ENCODE results near the gene BAIAP3.

BAIAP3 gene

GRCh38 chr16:1297018-1297696 is 36.3 kb upstream of the BAIAP3 start:
- Histone ChIP-seq H3K23ac (ENCODE audit: low read length) (no peak overlapping the region), H3K27ac (ENCODE audit: low read depth, low read length) (no peak overlapping the region), H2BK15ac (replicated peaks; ENCODE audit: low read depth) (no peak overlapping the region), H4K8ac (ENCODE audit: low read depth, low read length) (no peak overlapping the region), H3K4me1 (ENCODE audit: control insufficient read depth, low read depth, low read length) (no peaks in the 10 kb centered on the region), H3K4ac (ENCODE audit: low read depth, low read length) (no peak overlapping the region), H3K4me2 (ENCODE audit: low read length) (no peak overlapping the region), H3K56ac (ENCODE audit: low read length) (no peak overlapping the region), H3K4me3 (ENCODE audit: low read length) (no peak overlapping the region), H3K9ac (ENCODE audit: low read length) (no peak overlapping the region), H3K36me3 (ENCODE audit: control insufficient read depth, insufficient read depth, low read length) (no peaks in the 10 kb centered on the region), H4K5ac (ENCODE audit: low read length) (no peak overlapping the region), H2BK5ac (ENCODE audit: low read length) (no peak overlapping the region), H2AK5ac (ENCODE audit: low read length) (no peak overlapping the region), H3K18ac (ENCODE audit: low read length) (no peak overlapping the region), H3K27me3 (ENCODE audit: insufficient read depth, low read length, poor library complexity) (no peaks in the 10 kb centered on the region), H3K79me1 (ENCODE audit: low read length) (no peaks in the 10 kb centered on the region), H2BK120ac (ENCODE audit: low read depth, low read length) (no peak overlapping the region), H3K79me2 (ENCODE audit: control insufficient read depth, insufficient read depth, low read length) (no peaks in the 10 kb centered on the region)
- WGBS (ENCODE audit: extremely low coverage, insufficient coverage, low lambda C conversion rate): no CpG with 5 or more reads among the region's 6 CpGs
- peak; percentile 77 for DNase-seq

- Histone ChIP-seq H4K8ac (ENCODE audit: low read depth, low read length) (no peak overlapping the region), H3K23ac (ENCODE audit: low read length) (no peak overlapping the region), H3K79me1 (ENCODE audit: low read length) (no peaks in the 10 kb centered on the region), H2BK5ac (ENCODE audit: low read length) (no peak overlapping the region), H3K27ac (ENCODE audit: low read depth, low read length) (no peak overlapping the region), H3K36me3 (ENCODE audit: control insufficient read depth, insufficient read depth, low read length) (no peaks in the 10 kb centered on the region), H3K4ac (ENCODE audit: low read depth, low read length) (no peak overlapping the region), H2AK5ac (ENCODE audit: low read length) (no peak overlapping the region), H3K9ac (ENCODE audit: low read length) (no peak overlapping the region), H3K27me3 (ENCODE audit: insufficient read depth, low read length, poor library complexity) (no peaks in the 10 kb centered on the region), H2BK15ac (replicated peaks; ENCODE audit: low read depth) (no peak overlapping the region), H3K4me1 (ENCODE audit: control insufficient read depth, low read depth, low read length) (no peaks in the 10 kb centered on the region), H3K18ac (ENCODE audit: low read length) (no peak overlapping the region), H3K4me3 (ENCODE audit: low read length) (no peak overlapping the region), H3K79me2 (ENCODE audit: control insufficient read depth, insufficient read depth, low read length) (no peaks in the 10 kb centered on the region), H4K5ac (ENCODE audit: low read length) (no peak overlapping the region), H2BK120ac (ENCODE audit: low read depth, low read length) (no peak overlapping the region), H3K56ac (ENCODE audit: low read length) (no peak overlapping the region), H3K4me2 (ENCODE audit: low read length) (no peak overlapping the region)
- no CpG with 5 or more reads among the region's 14 CpGs for WGBS (ENCODE audit: extremely low coverage, insufficient coverage, low lambda C conversion rate)
- no peak for DNase-seq
These were observed 35.0 kb upstream of the BAIAP3 start for GRCh38 chr16:1298406-1298805.

- no peak overlapping the region for H2BK120ac ChIP-seq (ENCODE audit: low read depth, low read length)
- H4K8ac ChIP-seq (ENCODE audit: low read depth, low read length): no peak overlapping the region
- no peak overlapping the region for H3K27ac ChIP-seq (ENCODE audit: low read depth, low read length)
- no peaks in the 10 kb centered on the region for H3K27me3 ChIP-seq (ENCODE audit: insufficient read depth, low read length, poor library complexity)
- H2BK5ac ChIP-seq (ENCODE audit: low read length): no peak overlapping the region
- H2BK15ac ChIP-seq (replicated peaks; ENCODE audit: low read depth): no peak overlapping the region
- no peak overlapping the region for H4K5ac ChIP-seq (ENCODE audit: low read length)
- no peaks in the 10 kb centered on the region for H3K36me3 ChIP-seq (ENCODE audit: control insufficient read depth, insufficient read depth, low read length)
- no peaks in the 10 kb centered on the region for H3K79me1 ChIP-seq (ENCODE audit: low read length)
- no peak overlapping the region for H3K56ac ChIP-seq (ENCODE audit: low read length)
- H3K4me1 ChIP-seq (ENCODE audit: control insufficient read depth, low read depth, low read length): no peaks in the 10 kb centered on the region
- H3K23ac ChIP-seq (ENCODE audit: low read length): no peak overlapping the region
- no peak overlapping the region for H3K18ac ChIP-seq (ENCODE audit: low read length)
- WGBS (ENCODE audit: extremely low coverage, insufficient coverage, low lambda C conversion rate): no CpG with 5 or more reads among the region's 31 CpGs
- DNase-seq: no peak
- H3K9ac ChIP-seq (ENCODE audit: low read length): no peak overlapping the region
- no peak overlapping the region for H3K4me2 ChIP-seq (ENCODE audit: low read length)
- H3K4me3 ChIP-seq (ENCODE audit: low read length): no peak overlapping the region
- H3K79me2 ChIP-seq (ENCODE audit: control insufficient read depth, insufficient read depth, low read length): no peaks in the 10 kb centered on the region
- no peak overlapping the region for H3K4ac ChIP-seq (ENCODE audit: low read depth, low read length)
- H2AK5ac ChIP-seq (ENCODE audit: low read length): no peak overlapping the region
These were observed 34.2 kb upstream of the BAIAP3 start for GRCh38 chr16:1299012-1299867.

- Histone ChIP-seq H4K5ac (ENCODE audit: low read length) (no peak overlapping the region), H2BK15ac (replicated peaks; ENCODE audit: low read depth) (no peak overlapping the region), H3K4me2 (ENCODE audit: low read length) (no peak overlapping the region), H3K36me3 (ENCODE audit: control insufficient read depth, insufficient read depth, low read length) (no peaks in the 10 kb centered on the region), H3K79me1 (ENCODE audit: low read length) (no peaks in the 10 kb centered on the region), H3K27me3 (ENCODE audit: insufficient read depth, low read length, poor library complexity) (no peaks in the 10 kb centered on the region), H3K56ac (ENCODE audit: low read length) (no peak overlapping the region), H2BK120ac (ENCODE audit: low read depth, low read length) (no peak overlapping the region), H3K79me2 (ENCODE audit: control insufficient read depth, insufficient read depth, low read length) (no peaks in the 10 kb centered on the region), H3K9ac (ENCODE audit: low read length) (no peak overlapping the region), H3K4me1 (ENCODE audit: control insufficient read depth, low read depth, low read length) (no peaks in the 10 kb centered on the region), H2BK5ac (ENCODE audit: low read length) (no peak overlapping the region), H3K27ac (ENCODE audit: low read depth, low read length) (no peak overlapping the region), H4K8ac (ENCODE audit: low read depth, low read length) (no peak overlapping the region), H2AK5ac (ENCODE audit: low read length) (no peak overlapping the region), H3K4me3 (ENCODE audit: low read length) (no peak overlapping the region), H3K23ac (ENCODE audit: low read length) (no peak overlapping the region), H3K18ac (ENCODE audit: low read length) (no peak overlapping the region), H3K4ac (ENCODE audit: low read depth, low read length) (no peak overlapping the region)
- DNase-seq: no peak
- no CpG with 5 or more reads among the region's 12 CpGs for WGBS (ENCODE audit: extremely low coverage, insufficient coverage, low lambda C conversion rate)
These were observed 33.6 kb upstream of the BAIAP3 start for GRCh38 chr16:1299868-1300203.

- no peaks in the 10 kb centered on the region for H3K79me2 ChIP-seq (ENCODE audit: control insufficient read depth, insufficient read depth, low read length)
- no peak overlapping the region for H2BK5ac ChIP-seq (ENCODE audit: low read length)
- no peak overlapping the region for H2BK15ac ChIP-seq (replicated peaks; ENCODE audit: low read depth)
- no peak overlapping the region for H3K18ac ChIP-seq (ENCODE audit: low read length)
- H3K27me3 ChIP-seq (ENCODE audit: insufficient read depth, low read length, poor library complexity): no peaks in the 10 kb centered on the region
- no peak overlapping the region for H3K4ac ChIP-seq (ENCODE audit: low read depth, low read length)
- no peak overlapping the region for H3K4me3 ChIP-seq (ENCODE audit: low read length)
- no peak overlapping the region for H3K27ac ChIP-seq (ENCODE audit: low read depth, low read length)
- H3K36me3 ChIP-seq (ENCODE audit: control insufficient read depth, insufficient read depth, low read length): no peaks in the 10 kb centered on the region
- peak; percentile 73 for DNase-seq
- H2AK5ac ChIP-seq (ENCODE audit: low read length): no peak overlapping the region
- H3K4me1 ChIP-seq (ENCODE audit: control insufficient read depth, low read depth, low read length): no peaks in the 10 kb centered on the region
- no peak overlapping the region for H3K9ac ChIP-seq (ENCODE audit: low read length)
- no CpG with 5 or more reads among the region's 42 CpGs for WGBS (ENCODE audit: extremely low coverage, insufficient coverage, low lambda C conversion rate)
- H2BK120ac ChIP-seq (ENCODE audit: low read depth, low read length): no peak overlapping the region
- H4K8ac ChIP-seq (ENCODE audit: low read depth, low read length): no peak overlapping the region
- no peak overlapping the region for H3K4me2 ChIP-seq (ENCODE audit: low read length)
- no peaks in the 10 kb centered on the region for H3K79me1 ChIP-seq (ENCODE audit: low read length)
- H3K56ac ChIP-seq (ENCODE audit: low read length): peak overlapping the region; percentile 56
- H4K5ac ChIP-seq (ENCODE audit: low read length): no peak overlapping the region
- H3K23ac ChIP-seq (ENCODE audit: low read length): no peak overlapping the region
These were observed 32.6 kb upstream of the BAIAP3 start for GRCh38 chr16:1300664-1301476.

All from mesendoderm (in vitro differentiated cells).